Cardiac muscle cell (in vitro differentiated cells and primary cell): ENCODE results near the gene LAIR2. TPM values are rescaled to one million over a fixed set of nuclear protein-coding genes. Genes with fewer than 3 reads are reported as not detected.
A peak's percentile ranks its signal among the peaks of the same experiment; 100 is the strongest.
"Not testable (repeated sequence)": the region's sequence is repeated elsewhere in the genome, so short reads cannot be mapped to it uniquely, and the experiment has no call there.

ENCODE experiments used
- DNase-seq, 2 donors: peaks; one replicate each; pipeline versions ENCODE4 v3.0.0 to v3.0.0-alpha.2; 2010 to 2017; ENCODE audit warnings: low read depth in 1 of 2, low spot score in 1 of 2
- H3K27ac ChIP-seq: fragments of 200-600 bp; sonication (generic); 2 replicates; pipeline ENCODE4 v1.5.1; 2016
- H3K27me3 ChIP-seq: fragments of 200-600 bp; sonication (generic); 2 replicates; pipeline ENCODE4 v1.6.0; 2016; ENCODE audit warnings: control low read depth
- H3K36me3 ChIP-seq: fragments of 200-600 bp; sonication (generic); 2 replicates; pipeline ENCODE4 v1.5.1; 2016; ENCODE audit warnings: control low read depth
- H3K4me1 ChIP-seq: fragments of 200-600 bp; sonication (generic); 2 replicates; pipeline ENCODE4 v1.8.1; 2017; ENCODE audit warnings: low read depth, mild to moderate bottlenecking, mixed run types
- H3K4me3 ChIP-seq: fragments of 200-600 bp; sonication (generic); 2 replicates; pipeline ENCODE4 v1.5.1; 2016; ENCODE audit warnings: mild to moderate bottlenecking
- H3K9me3 ChIP-seq: fragments of 200-600 bp; sonication (generic); 2 replicates; pipeline ENCODE4 v1.5.1; 2017; ENCODE audit warnings: low read depth, mild to moderate bottlenecking, control low read depth
- polyA plus RNA-seq: library from polyadenylated mRNA; unstranded; fragments of >200 nt; fragmentation: Nextera tagmentation; extraction: Ambion mirVana; gene quantifications from 2 replicates; pipeline ENCODE4 v1.2.1, GENCODE V29; 2016
- total RNA-seq: library from RNA; depleted of rRNA; stranded (reverse); fragments of >200 nt; gene quantifications from 2 replicates; pipeline ENCODE4 v1.2.3, GENCODE V29; 2016
- TF ChIP-seq, protein P1 (sequence below): IDR thresholded peaks from 2 replicates; pipeline ENCODE4 v1.5.1; 2012; ENCODE audit warnings: low read depth, mild to moderate bottlenecking, low read length

Gene LAIR2
- total and polyA plus RNA-seq, 2 experiments from 2014 or later = not detected

DNA sequence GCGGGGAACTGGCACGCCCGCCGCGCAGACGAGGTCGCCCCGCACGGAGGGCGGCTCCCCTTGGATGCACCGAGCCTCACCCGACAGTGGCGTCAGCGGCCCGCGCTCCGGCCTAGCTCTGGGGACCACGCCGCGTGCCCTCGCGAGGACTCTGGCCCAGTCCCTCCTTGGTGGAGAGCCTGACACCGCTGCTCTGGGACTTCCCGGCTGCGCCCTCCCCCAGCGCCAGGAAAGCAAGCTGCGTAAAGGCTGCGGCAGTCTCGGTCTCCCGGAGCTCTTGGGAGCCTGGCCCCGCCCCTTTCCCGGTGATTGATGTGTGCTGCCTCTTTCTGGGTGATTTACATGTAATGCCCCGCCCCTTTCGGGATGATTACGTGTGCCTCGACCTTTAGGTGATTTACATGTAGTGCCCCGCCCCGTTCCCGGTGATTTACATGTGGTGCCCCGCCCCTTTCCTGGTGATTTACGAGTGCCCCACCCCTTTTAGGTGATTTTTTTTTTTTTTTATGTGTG, 39.0 kb upstream of the LAIR2 start, which contains the start of gene LENG9:
Gene LENG9, minus strand, starts transcription at position 248 of the 513 bp plus-strand sequence. CDS start 252 bp downstream, outside the sequence.
- Histone ChIP-seq H3K27ac (peak within 1 kb of the TSS; percentile 89), H3K27me3 (no peaks in the 10 kb centered on the region), H3K4me3 (peak within 1 kb of the TSS; percentile 62), H3K36me3 (peaks cover 16% of the 10 kb centered on the region), H3K9me3 (no peaks in the 10 kb centered on the region), H3K4me1 (no peaks in the 10 kb centered on the region)
- TF ChIP-seq, protein P1, sequence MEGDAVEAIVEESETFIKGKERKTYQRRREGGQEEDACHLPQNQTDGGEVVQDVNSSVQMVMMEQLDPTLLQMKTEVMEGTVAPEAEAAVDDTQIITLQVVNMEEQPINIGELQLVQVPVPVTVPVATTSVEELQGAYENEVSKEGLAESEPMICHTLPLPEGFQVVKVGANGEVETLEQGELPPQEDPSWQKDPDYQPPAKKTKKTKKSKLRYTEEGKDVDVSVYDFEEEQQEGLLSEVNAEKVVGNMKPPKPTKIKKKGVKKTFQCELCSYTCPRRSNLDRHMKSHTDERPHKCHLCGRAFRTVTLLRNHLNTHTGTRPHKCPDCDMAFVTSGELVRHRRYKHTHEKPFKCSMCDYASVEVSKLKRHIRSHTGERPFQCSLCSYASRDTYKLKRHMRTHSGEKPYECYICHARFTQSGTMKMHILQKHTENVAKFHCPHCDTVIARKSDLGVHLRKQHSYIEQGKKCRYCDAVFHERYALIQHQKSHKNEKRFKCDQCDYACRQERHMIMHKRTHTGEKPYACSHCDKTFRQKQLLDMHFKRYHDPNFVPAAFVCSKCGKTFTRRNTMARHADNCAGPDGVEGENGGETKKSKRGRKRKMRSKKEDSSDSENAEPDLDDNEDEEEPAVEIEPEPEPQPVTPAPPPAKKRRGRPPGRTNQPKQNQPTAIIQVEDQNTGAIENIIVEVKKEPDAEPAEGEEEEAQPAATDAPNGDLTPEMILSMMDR = no peak
- DNase-seq = peak; percentile 100

DNA sequence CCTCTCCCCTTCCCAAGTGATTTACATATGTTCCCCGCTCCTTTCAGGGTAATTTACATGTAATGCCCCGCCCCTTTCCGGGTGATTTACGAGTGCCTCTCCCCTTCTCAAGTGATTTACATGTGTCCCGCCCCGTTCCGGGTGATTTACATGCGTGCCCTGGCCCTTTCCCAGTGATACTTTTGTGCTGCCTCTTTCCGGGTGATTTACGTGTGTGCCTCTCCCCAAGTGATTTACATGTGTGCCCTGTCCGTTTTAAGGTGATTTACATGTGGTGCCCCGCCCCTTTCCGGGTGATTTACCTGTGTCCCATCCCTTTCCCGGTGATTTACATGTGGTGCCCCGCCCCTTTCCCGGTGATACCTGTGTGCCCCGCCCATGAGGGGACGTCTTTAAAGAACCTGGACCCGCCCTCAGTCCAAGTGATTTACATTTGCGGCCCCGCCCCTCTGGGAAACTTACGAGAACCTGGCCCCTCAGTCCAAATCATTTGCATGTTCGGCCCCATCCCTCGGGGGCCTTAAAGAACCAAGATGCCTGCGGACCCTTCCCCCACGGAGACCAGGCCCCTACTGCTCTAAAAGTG, 38.5 kb upstream of the LAIR2 start:
- DNase-seq = peak; percentile 91 to 99
- Histone ChIP-seq H3K9me3 (no peaks in the 10 kb centered on the region), H3K4me3 (peak overlapping the region; percentile 62), H3K4me1 (no peaks in the 10 kb centered on the region), H3K36me3 (peaks cover 11% of the 10 kb centered on the region), H3K27ac (peak overlapping the region; percentile 89), H3K27me3 (no peaks in the 10 kb centered on the region)
- TF ChIP-seq, protein P1 = no peak

DNA sequence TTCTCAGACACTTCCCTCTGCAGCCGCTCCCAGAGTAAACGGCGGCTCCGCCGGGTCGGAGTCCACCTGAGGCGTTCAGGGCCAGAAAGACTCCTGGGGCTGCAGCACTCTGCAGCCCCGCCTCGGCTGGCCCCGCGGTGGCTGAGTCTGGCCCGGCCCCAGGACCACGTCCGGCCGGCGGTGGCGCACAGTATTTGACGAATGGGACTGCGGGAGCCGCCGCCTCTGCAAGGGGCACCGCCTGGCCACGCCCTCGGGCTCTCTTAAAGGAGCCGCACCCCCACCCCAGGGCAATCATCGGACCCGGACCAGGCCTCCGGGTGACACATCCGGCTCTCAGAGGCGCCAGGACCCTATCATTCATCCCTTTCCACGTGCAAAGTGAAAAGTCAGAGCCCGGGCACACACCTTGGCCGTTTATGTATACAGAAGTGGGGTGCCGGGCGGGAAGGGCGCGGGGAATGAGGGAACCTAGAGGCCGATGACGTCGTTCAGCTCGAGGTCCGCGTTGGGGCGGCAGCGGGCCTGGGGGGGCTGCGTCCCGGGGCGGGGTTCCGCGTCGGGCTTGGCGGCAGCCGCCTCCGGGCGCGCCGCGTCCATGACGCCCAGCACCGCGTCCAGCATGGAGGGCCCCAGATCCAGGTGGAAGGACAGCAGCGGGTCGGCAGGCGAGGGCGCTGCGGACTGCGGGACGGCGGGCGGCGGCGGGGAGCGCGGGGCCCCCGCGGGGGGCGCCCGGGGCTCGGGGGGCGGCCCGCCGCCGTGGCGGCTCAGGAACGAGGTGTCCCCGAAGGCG, 37.8 kb upstream of the LAIR2 start:
- peak; percentile 92 to 95 for DNase-seq
- Histone ChIP-seq H3K27me3 (peaks cover 1% of the 10 kb centered on the region), H3K36me3 (peaks cover 7% of the 10 kb centered on the region), H3K9me3 (no peaks in the 10 kb centered on the region), H3K4me1 (no peaks in the 10 kb centered on the region), H3K4me3 (peak overlapping the region; percentile 62), H3K27ac (peak overlapping the region; percentile 89)
- TF ChIP-seq, protein P1 = no peak

DNA sequence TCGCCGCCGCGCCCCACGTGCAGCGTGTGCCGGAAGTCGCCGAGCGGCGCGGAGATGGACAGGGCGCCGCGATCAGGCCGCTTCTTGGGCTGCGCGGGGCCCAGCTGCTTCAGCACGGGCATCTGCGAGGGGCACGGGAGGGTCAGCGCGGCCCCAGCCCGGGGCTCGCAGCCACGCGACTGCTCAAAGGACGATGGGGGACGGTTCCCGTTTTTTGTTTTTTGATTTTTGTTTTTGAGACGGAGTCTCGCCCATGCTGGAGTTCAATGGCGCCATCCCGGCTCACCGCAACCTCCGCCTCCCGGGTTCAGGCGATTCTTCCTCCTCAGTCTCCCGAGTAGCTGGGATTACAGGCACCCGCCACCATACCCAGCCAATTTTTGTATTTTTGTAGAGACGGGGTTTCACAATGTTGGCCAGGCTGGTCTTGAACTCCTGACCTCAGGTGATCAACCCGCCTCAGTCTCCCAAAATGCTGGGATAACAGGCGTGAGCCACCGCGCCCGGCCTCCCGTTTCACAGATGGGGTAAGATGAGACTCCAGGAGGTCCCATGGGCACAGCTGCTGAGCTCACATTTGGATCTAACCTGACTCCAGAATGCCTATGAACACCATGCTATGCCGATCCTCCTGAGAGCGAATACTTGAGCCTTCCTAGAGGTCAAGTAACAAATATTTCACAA, 37.1 kb upstream of the LAIR2 start:
- Histone ChIP-seq H3K4me1 (no peaks in the 10 kb centered on the region), H3K9me3 (no peaks in the 10 kb centered on the region), H3K4me3 (no peak overlapping the region), H3K27me3 (peaks cover 9% of the 10 kb centered on the region), H3K36me3 (peaks cover 7% of the 10 kb centered on the region), H3K27ac (no peak overlapping the region)
- TF ChIP-seq, protein P1 = no peak
- no peak for DNase-seq

DNA sequence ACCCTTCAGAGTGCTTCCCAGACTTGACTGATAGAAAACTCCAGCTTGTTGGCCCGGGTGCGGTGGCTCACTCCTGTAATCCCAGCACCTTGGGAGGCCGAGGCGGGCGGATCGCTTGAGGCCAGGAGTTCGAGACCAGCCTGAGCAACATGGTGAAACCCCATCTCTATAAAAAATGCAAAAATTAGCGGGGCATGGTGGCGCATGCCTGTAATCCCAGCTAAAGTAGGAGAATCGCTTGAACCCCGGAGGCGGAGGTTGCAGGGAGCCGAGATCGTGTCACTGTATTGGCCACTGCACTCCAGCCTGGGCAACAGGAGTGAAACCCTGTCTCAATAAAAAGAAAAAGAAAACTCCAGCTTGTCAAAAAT, 36.5 kb upstream of the LAIR2 start:
- peaks cover 14% of the 10 kb centered on the region for H3K27me3 ChIP-seq
- not testable (repeated sequence) for H3K9me3 ChIP-seq, H3K36me3 ChIP-seq, H3K4me1 ChIP-seq, DNase-seq, H3K4me3 ChIP-seq, H3K27ac ChIP-seq
